GM23248 (cell line): ENCODE results near the gene NBL1. TPM values are rescaled to one million over a fixed set of nuclear protein-coding genes. Genes with fewer than 3 reads are reported as not detected.

Experiments
- DNase-seq: peaks from one replicate; pipeline ENCODE4 v3.0.0-alpha.2; 2015
- H2AFZ ChIP-seq: fragments of 200-600 bp; sonication (generic); 2 replicates; pipeline ENCODE4 v1.6.1; 2016; ENCODE audit warnings: antibody characterized with exemption
- H3F3A ChIP-seq: fragments of 200-600 bp; sonication (generic); 2 replicates; pipeline ENCODE4 v1.6.1; 2016; ENCODE audit warnings: mild to moderate bottlenecking, antibody characterized with exemption, mixed run types; ENCODE audit not compliant: insufficient read depth
- H3K27ac ChIP-seq: fragments of 200-600 bp; sonication (generic); 2 replicates; pipeline ENCODE4 v1.5.1; 2016; ENCODE audit warnings: mild to moderate bottlenecking
- H3K27me3 ChIP-seq: fragments of 200-600 bp; sonication (generic); replicated peaks from 2 replicates; pipeline ENCODE4 v1.6.1; 2016; ENCODE audit warnings: mild to moderate bottlenecking; ENCODE audit not compliant: insufficient read depth
- H3K36me3 ChIP-seq: fragments of 200-600 bp; sonication (generic); 2 replicates; pipeline ENCODE4 v1.6.1; 2016; ENCODE audit warnings: low read depth, mild to moderate bottlenecking
- H3K4me1 ChIP-seq: fragments of 200-600 bp; sonication (generic); 2 replicates; pipeline ENCODE4 v1.6.1; 2016; ENCODE audit warnings: mild to moderate bottlenecking; ENCODE audit not compliant: insufficient read depth
- H3K4me2 ChIP-seq: fragments of 200-600 bp; sonication (generic); one replicate; pipeline ENCODE4 v1.6.1; 2016; ENCODE audit warnings: mild to moderate bottlenecking; ENCODE audit not compliant: unreplicated experiment
- H3K4me3 ChIP-seq: fragments of 200-600 bp; sonication (generic); 2 replicates; pipeline ENCODE4 v1.5.1; 2016; ENCODE audit warnings: mild to moderate bottlenecking
- H3K79me2 ChIP-seq: fragments of 200-600 bp; sonication (generic); 2 replicates; pipeline ENCODE4 v1.6.1; 2016; ENCODE audit warnings: mild to moderate bottlenecking; ENCODE audit not compliant: insufficient read depth
- H3K9ac ChIP-seq: fragments of 200-600 bp; sonication (generic); 2 replicates; pipeline ENCODE4 v1.6.1; 2016; ENCODE audit warnings: mild to moderate bottlenecking
- H3K9me2 ChIP-seq: fragments of 200-600 bp; sonication (generic); 2 replicates; pipeline ENCODE4 v1.6.1; 2016; ENCODE audit warnings: mixed run types, mild to moderate bottlenecking, moderate library complexity; ENCODE audit not compliant: insufficient read depth
- H3K9me3 ChIP-seq: fragments of 200-600 bp; sonication (generic); one replicate; pipeline ENCODE4 v1.6.1; 2017; ENCODE audit warnings: low read depth
- H4K20me1 ChIP-seq: fragments of 200-600 bp; sonication (generic); 2 replicates; pipeline ENCODE4 v1.6.0; 2016; ENCODE audit not compliant: insufficient read depth
- EZH2 ChIP-seq: fragments of 200-600 bp; sonication (generic); IDR thresholded peaks from 2 replicates; pipeline ENCODE4 v1.6.1; 2018; ENCODE audit warnings: antibody characterized with exemption, mild to moderate bottlenecking; ENCODE audit not compliant: insufficient read depth, poor library complexity, severe bottlenecking
- EZH2phosphoT487 ChIP-seq: fragments of 200-600 bp; sonication (generic); IDR thresholded peaks from 2 replicates; pipeline ENCODE4 v1.6.1; 2018; ENCODE audit warnings: antibody characterized with exemption, moderate library complexity, mild to moderate bottlenecking, low read depth; ENCODE audit not compliant: insufficient read depth
- WGBS, 2 experiments: methylation state at CpG; one replicate each; pipeline ENCODE4 v1.1.6; 2015 to 2017; ENCODE audit warnings: low lambda C conversion rate in 2 of 2, low coverage in 1 of 2; ENCODE audit errors: missing lambda C conversion rate in 2 of 2; 5-methylcytosine and 5-hydroxymethylcytosine counted together
- in situ Hi-C: fragments of 300-500 bp; cut with MboI; formaldehyde crosslinking; loops from 2 replicates; pipeline ENCODE4 v1.15.0; 2020
- polyA plus RNA-seq: library from polyadenylated mRNA; unstranded; fragments of >200 nt; fragmentation: Nextera tagmentation; extraction: Ambion mirVana; gene quantifications from 2 replicates; pipeline ENCODE4 v1.2.1, GENCODE V29; 2016
- total RNA-seq: library from RNA; depleted of rRNA; stranded (reverse); fragments of >200 nt; shearing (Covaris generic); gene quantifications from 2 replicates; pipeline ENCODE4 v1.2.3, GENCODE V29; 2014

Gene NBL1
- total and polyA plus RNA-seq, 2 experiments from 2014 or later: 239 to 290 TPM

GRCh38 chr1:19688041-19688842 lies 44.1 kb downstream of the NBL1 start:
- no peaks in the 10 kb centered on the region for H3K79me2 ChIP-seq
- no peaks in the 10 kb centered on the region for H3K4me1 ChIP-seq
- H3K9me3 ChIP-seq: no peaks in the 10 kb centered on the region
- H2AFZ ChIP-seq: no peak overlapping the region
- 81 to 82% methylated on average over 19 of the region's 19 CpGs for WGBS, 2 experiments
- 0 out of 2 replicates have a peak, but pooled peaks cover 4% of the 10 kb centered on the region for H3F3A ChIP-seq
- H3K9me2 ChIP-seq: no peaks in the 10 kb centered on the region
- no peak overlapping the region for H3K9ac ChIP-seq
- H3K4me3 ChIP-seq: no peak overlapping the region
- H3K27ac ChIP-seq: no peak overlapping the region
- H3K4me2 ChIP-seq: no peak overlapping the region
- no peak for DNase-seq
- in situ Hi-C loops: no loop called here
- TF ChIP-seq EZH2phosphoT487 (no peak), EZH2 (no peak)
- no peaks in the 10 kb centered on the region for H3K36me3 ChIP-seq
- H4K20me1 ChIP-seq: no peaks in the 10 kb centered on the region
- H3K27me3 ChIP-seq: no peaks in the 10 kb centered on the region

GRCh38 chr1:19689085-19689757 lies 45.1 kb downstream of the NBL1 start:
- no peak for TF ChIP-seq EZH2
- no peak for TF ChIP-seq EZH2phosphoT487
- Histone ChIP-seq H3K27me3 (no peaks in the 10 kb centered on the region), H2AFZ (no peak overlapping the region), H3K79me2 (no peaks in the 10 kb centered on the region), H3K4me3 (no peak overlapping the region), H3K4me1 (no peaks in the 10 kb centered on the region), H3K9ac (no peak overlapping the region), H3K9me3 (no peaks in the 10 kb centered on the region), H3K36me3 (no peaks in the 10 kb centered on the region), H4K20me1 (no peaks in the 10 kb centered on the region), H3K27ac (no peak overlapping the region), H3K4me2 (no peak overlapping the region), H3F3A (0 out of 2 replicates have a peak, but pooled peaks cover 4% of the 10 kb centered on the region), H3K9me2 (no peaks in the 10 kb centered on the region)
- no peak for DNase-seq
- in situ Hi-C loops: no loop called here
- WGBS, 2 experiments: 88 to 94% methylated on average over 5 of the region's 5 CpGs

- H2AFZ ChIP-seq: no peak overlapping the region
- H4K20me1 ChIP-seq: no peaks in the 10 kb centered on the region
- H3K9me2 ChIP-seq: no peaks in the 10 kb centered on the region
- H3K4me1 ChIP-seq: no peaks in the 10 kb centered on the region
- no peaks in the 10 kb centered on the region for H3K27me3 ChIP-seq
- no peak overlapping the region for H3K9ac ChIP-seq
- H3K27ac ChIP-seq: no peak overlapping the region
- no peaks in the 10 kb centered on the region for H3K79me2 ChIP-seq
- DNase-seq: no peak
- no peaks in the 10 kb centered on the region for H3K9me3 ChIP-seq
- no peak for TF ChIP-seq EZH2
- TF ChIP-seq EZH2phosphoT487: no peak
- WGBS, 2 experiments: 95 to 100% methylated on average over 3 of the region's 3 CpGs
- no peaks in the 10 kb centered on the region for H3F3A ChIP-seq
- no peaks in the 10 kb centered on the region for H3K36me3 ChIP-seq
- no peak overlapping the region for H3K4me3 ChIP-seq
- H3K4me2 ChIP-seq: no peak overlapping the region
- in situ Hi-C loops: no loop called here
Observed at GRCh38 chr1:19689856-19690255, 45.7 kb downstream of the NBL1 start.

- in situ Hi-C loops: no loop called here
- DNase-seq: no peak
- Histone ChIP-seq H3K27me3 (no peaks in the 10 kb centered on the region), H3F3A (no peaks in the 10 kb centered on the region), H3K36me3 (no peaks in the 10 kb centered on the region), H3K4me2 (no peak overlapping the region), H3K4me1 (no peaks in the 10 kb centered on the region), H3K9me3 (no peaks in the 10 kb centered on the region), H3K4me3 (no peak overlapping the region), H3K9ac (no peak overlapping the region), H3K9me2 (no peaks in the 10 kb centered on the region), H3K79me2 (no peaks in the 10 kb centered on the region), H2AFZ (no peak overlapping the region), H3K27ac (no peak overlapping the region), H4K20me1 (no peaks in the 10 kb centered on the region)
- 82% methylated on average over 7 of the region's 7 CpGs for WGBS, 2 experiments
- no peak for TF ChIP-seq EZH2phosphoT487
- no peak for TF ChIP-seq EZH2
Observed at GRCh38 chr1:19690342-19690741, 46.2 kb downstream of the NBL1 start.
